ENCODE data around the gene PLXDC2. TPM values are rescaled to one million over a fixed set of nuclear protein-coding genes. Genes with fewer than 3 reads are reported as not detected.

PLXDC2 gene
- total and polyA plus RNA-seq, 2 experiments from 2014 or later, result 13.5 to 19.4 TPM

- Histone ChIP-seq H3K4me3 (no peak overlapping the region), H3K27ac (ENCODE audit: low read depth) (no peak overlapping the region), H3K27me3 (ENCODE audit: insufficient read depth) (no peaks in the 10 kb centered on the region), H3F3A (replicated peaks; ENCODE audit: low read depth) (no peaks in the 10 kb centered on the region), H3K9me2 (ENCODE audit: insufficient read depth) (no peaks in the 10 kb centered on the region), H4K20me1 (replicated peaks; ENCODE audit: insufficient read depth) (no peaks in the 10 kb centered on the region), H3K4me1 (ENCODE audit: insufficient read depth) (no peaks in the 10 kb centered on the region), H2AFZ (no peak overlapping the region), H3K36me3 (ENCODE audit: insufficient read depth) (no peaks in the 10 kb centered on the region), H3K4me2 (no peak overlapping the region), H3K79me2 (replicated peaks; ENCODE audit: insufficient read depth) (no peaks in the 10 kb centered on the region)
- H3K27me3 Mint-ChIP-seq (ENCODE audit: insufficient read depth, low read depth, poor library complexity), result peaks cover 6% of the 10 kb centered on the region
- peaks cover 27% of the 10 kb centered on the region for H3K9me3 Mint-ChIP-seq
- ATAC-seq (no peak), DNase-seq (ENCODE audit: low spot score) (no peak)
- H3K4me1 Mint-ChIP-seq, result 0 out of 3 replicates have a peak, but pooled peaks cover 4% of the 10 kb centered on the region
- no peak overlapping the region for H3K4me3 Mint-ChIP-seq
- TF ChIP-seq EZH2phosphoT487 (IDR thresholded peaks at IDR 0.05; ENCODE audit: unreplicated experiment) (no peak), ETS1 (IDR thresholded peaks at IDR 0.05) (no peak), STAT1 (IDR thresholded peaks at IDR 0.05; ENCODE audit: unreplicated experiment) (no peak), ZNF331 (CRISPR knock-in tag; IDR thresholded peaks at IDR 0.05; ENCODE audit: low read depth) (no peak), ZNF114 (CRISPR knock-in tag; IDR thresholded peaks at IDR 0.05) (no peak), CTCF (conservative IDR thresholded peaks at IDR 0.05; ENCODE audit: low read depth in 2 of 2) (no peak), EZH2 (IDR thresholded peaks at IDR 0.05; ENCODE audit: low read depth, unreplicated experiment) (no peak), CREB1 (CRISPR knock-in tag; IDR thresholded peaks at IDR 0.05; ENCODE audit: low read depth) (no peak), JUNB (IDR thresholded peaks at IDR 0.05; ENCODE audit: unreplicated experiment) (no peak), POLR2AphosphoS5 (IDR thresholded peaks at IDR 0.05; ENCODE audit: low read depth) (no peak), REST (IDR thresholded peaks at IDR 0.05; ENCODE audit: unreplicated experiment) (no peak)
- no peak overlapping the region for H3K27ac Mint-ChIP-seq
- peaks cover 35% of the 10 kb centered on the region for H3K36me3 Mint-ChIP-seq (ENCODE audit: low read depth)
These were observed 448.9 kb downstream of the PLXDC2 start for GRCh38 chr10:20265146-20265545.
